KOPT-K1 (cell line): ENCODE results near the gene NDUFC2.
"Not testable (repeated sequence)": the region's sequence is repeated elsewhere in the genome, so short reads cannot be mapped to it uniquely, and the experiment has no call there.

Source experiments
- H3K27ac ChIP-seq: fragments of 200-600 bp; sonication (generic); 2 replicates; pipeline ENCODE4 v1.5.1; 2016; ENCODE audit warnings: antibody characterized with exemption, mild to moderate bottlenecking, low read depth, low read length; ENCODE audit not compliant: poor library complexity, severe bottlenecking
- H3K36me3 ChIP-seq: fragments of 200-600 bp; sonication (generic); 2 replicates; pipeline ENCODE4 v1.5.1; 2017; ENCODE audit warnings: antibody characterized with exemption, mild to moderate bottlenecking, low read length, moderate library complexity; ENCODE audit not compliant: insufficient read depth
- H3K9me3 ChIP-seq: fragments of 200-600 bp; sonication (generic); 2 replicates; pipeline ENCODE4 v1.5.1; 2017; ENCODE audit warnings: antibody characterized with exemption, low read length, mild to moderate bottlenecking; ENCODE audit not compliant: insufficient read depth, poor library complexity, severe bottlenecking

NDUFC2 gene

GRCh38 chr11:78069465-78069864 lies 10.2 kb downstream of the NDUFC2 start:
- no peak overlapping the region for H3K27ac ChIP-seq

GRCh38 chr11:78067704-78068103 lies 12.0 kb downstream of the NDUFC2 start:
- H3K27ac ChIP-seq: no peak overlapping the region
- H3K9me3 ChIP-seq: no peaks in the 10 kb centered on the region
- H3K36me3 ChIP-seq: peaks cover 54% of the 10 kb centered on the region

More at GRCh38 chr11:78069465-78069864, 10.2 kb downstream of the NDUFC2 start:
- Histone ChIP-seq H3K36me3 (peaks cover 60% of the 10 kb centered on the region), H3K9me3 (no peaks in the 10 kb centered on the region)

GRCh38 chr11:78066471-78066870 lies 13.2 kb downstream of the NDUFC2 start:
- peaks cover 43% of the 10 kb centered on the region for H3K36me3 ChIP-seq
- H3K9me3 ChIP-seq: no peaks in the 10 kb centered on the region
- H3K27ac ChIP-seq: no peak overlapping the region

- no peaks in the 10 kb centered on the region for H3K9me3 ChIP-seq
- no peak overlapping the region for H3K27ac ChIP-seq
- H3K36me3 ChIP-seq: peaks cover 30% of the 10 kb centered on the region
Measured at GRCh38 chr11:78065203-78065602, 14.5 kb downstream of the NDUFC2 start.

GRCh38 chr11:78063440-78064181 lies 16.1 kb downstream of the NDUFC2 start, which contains the start of gene THRSP:
TSS of gene THRSP (plus strand) at chr11:78063861. CDS start at chr11:78063882, 21 bp downstream.
- H3K36me3 ChIP-seq: peaks cover 15% of the 10 kb centered on the region
- no peak within 1 kb of the TSS for H3K27ac ChIP-seq
- no peaks in the 10 kb centered on the region for H3K9me3 ChIP-seq

GRCh38 chr11:78062671-78063070 lies 17.0 kb downstream of the NDUFC2 start:
- peaks cover 6% of the 10 kb centered on the region; the same call in 1 of the 2 replicates for H3K36me3 ChIP-seq
- H3K27ac ChIP-seq: no peak overlapping the region

GRCh38 chr11:78061921-78062311 lies 17.7 kb downstream of the NDUFC2 start:
- no peak overlapping the region for H3K27ac ChIP-seq
- no peaks in the 10 kb centered on the region for H3K36me3 ChIP-seq
- H3K9me3 ChIP-seq: no peaks in the 10 kb centered on the region

More at GRCh38 chr11:78062671-78063070, 17.0 kb downstream of the NDUFC2 start:
- H3K9me3 ChIP-seq: no peaks in the 10 kb centered on the region

GRCh38 chr11:78061088-78061920 lies 18.4 kb downstream of the NDUFC2 start:
- Histone ChIP-seq H3K36me3 (no peaks in the 10 kb centered on the region), H3K27ac (no peak overlapping the region), H3K9me3 (no peaks in the 10 kb centered on the region)

- no peaks in the 10 kb centered on the region for H3K36me3 ChIP-seq
- H3K9me3 ChIP-seq: no peaks in the 10 kb centered on the region
- H3K27ac ChIP-seq: no peak overlapping the region
Measured at GRCh38 chr11:78060533-78060932, 19.1 kb downstream of the NDUFC2 start.

GRCh38 chr11:78059749-78060328 lies 19.8 kb downstream of the NDUFC2 start:
- H3K36me3 ChIP-seq, H3K9me3 ChIP-seq, H3K27ac ChIP-seq: not testable (repeated sequence)

GRCh38 chr11:78057462-78058055 lies 22.1 kb downstream of the NDUFC2 start:
- H3K9me3 ChIP-seq: no peaks in the 10 kb centered on the region
- no peaks in the 10 kb centered on the region for H3K36me3 ChIP-seq
- no peak overlapping the region for H3K27ac ChIP-seq

GRCh38 chr11:78056093-78056492 lies 23.6 kb downstream of the NDUFC2 start:
- Histone ChIP-seq H3K36me3 (no peaks in the 10 kb centered on the region), H3K9me3 (no peaks in the 10 kb centered on the region), H3K27ac (no peak overlapping the region)

GRCh38 chr11:78054971-78055370 lies 24.7 kb downstream of the NDUFC2 start:
- Histone ChIP-seq H3K27ac (no peak overlapping the region), H3K36me3 (no peaks in the 10 kb centered on the region), H3K9me3 (no peaks in the 10 kb centered on the region)

- no peaks in the 10 kb centered on the region for H3K9me3 ChIP-seq
- H3K27ac ChIP-seq: no peak overlapping the region
Measured at GRCh38 chr11:78050964-78051831, 28.5 kb downstream of the NDUFC2 start.

More at GRCh38 chr11:78050964-78051831, 28.5 kb downstream of the NDUFC2 start:
- no peaks in the 10 kb centered on the region for H3K36me3 ChIP-seq
